GM04503 (cell line): Measurements from ENCODE around the gene PRORP.
A peak's percentile ranks its signal among the peaks of the same experiment; 100 is the strongest.
"Not testable (repeated sequence)": the region's sequence is repeated elsewhere in the genome, so short reads cannot be mapped to it uniquely, and the experiment has no call there.

Experiments
- DNase-seq: peaks from one replicate; pipeline ENCODE4 v3.0.0-alpha.2; 2012; ENCODE audit warnings: low read depth

Gene PRORP

DNA sequence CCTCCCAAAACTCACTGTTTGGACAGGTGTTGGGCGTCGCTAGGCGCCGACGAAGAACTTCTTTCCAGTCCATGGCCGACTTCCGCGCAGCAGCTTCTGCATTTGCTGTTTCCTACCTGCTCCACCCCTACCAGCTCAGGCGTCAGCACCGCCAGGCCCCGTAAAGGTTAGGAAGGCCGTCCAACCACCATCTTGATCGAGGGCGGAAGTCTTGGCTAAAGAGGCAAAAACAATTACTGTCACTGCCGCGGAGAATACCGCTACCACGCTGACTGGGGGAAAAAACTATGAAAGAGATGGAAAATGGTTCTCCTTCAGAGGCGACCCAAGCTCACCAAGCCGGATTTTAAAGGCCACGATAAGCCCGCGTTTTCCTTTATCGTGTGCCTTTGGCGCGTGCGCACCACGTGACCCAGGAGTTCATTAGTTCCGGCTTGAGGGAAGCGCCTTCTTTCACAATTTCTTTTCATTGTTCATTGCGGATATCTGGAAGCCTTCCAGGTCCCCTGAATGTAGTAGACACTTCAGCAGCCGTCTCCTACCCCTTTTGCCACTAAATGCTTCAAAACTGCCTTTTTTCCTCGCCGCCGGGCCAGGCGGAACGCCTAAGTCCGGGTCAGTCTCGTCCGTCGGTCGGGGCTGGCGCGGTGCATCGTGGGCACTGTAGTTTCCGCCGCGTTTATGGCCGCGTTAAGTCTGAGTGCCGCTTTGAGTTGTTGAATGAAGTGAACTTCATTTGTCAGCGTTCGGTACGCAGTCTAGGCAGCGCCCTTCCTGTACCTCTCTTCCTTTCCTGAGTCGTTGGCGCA, at the start of gene PRORP, which contains the start of gene PPP2R3C:
Gene PRORP, plus strand, starts transcription at position 666 of the 809 bp plus-strand sequence. CDS start 694 bp downstream, outside the sequence.
Gene PPP2R3C, minus strand, starts transcription at position 104 of the 809 bp plus-strand sequence. Its CDS starts 31 bp downstream, at position 73.
- peak; percentile 83 for DNase-seq

GRCh38 chr14:35073486-35073885, 48.9 kb upstream of the PRORP start:
- no peak for DNase-seq

DNA sequence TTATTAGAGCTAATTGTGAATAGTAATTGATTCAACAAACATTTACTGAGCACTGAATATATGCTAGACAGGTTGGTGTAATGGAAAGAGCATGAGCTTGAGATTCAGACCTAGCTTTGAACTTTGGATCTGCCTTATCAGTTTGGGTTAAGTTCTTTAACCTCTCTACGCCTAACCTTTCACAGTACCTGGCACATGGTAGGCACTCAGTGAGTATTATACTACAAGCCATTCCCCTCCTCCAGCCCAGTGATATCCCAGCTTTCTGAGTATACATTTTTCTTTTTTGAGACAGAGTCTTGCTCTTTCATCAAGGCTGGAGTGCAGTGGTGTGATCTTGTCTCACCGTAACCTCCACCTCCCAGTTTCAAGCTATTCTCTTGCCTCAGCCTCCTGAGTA, 44.3 kb upstream of the PRORP start:
- DNase-seq = no peak

DNA sequence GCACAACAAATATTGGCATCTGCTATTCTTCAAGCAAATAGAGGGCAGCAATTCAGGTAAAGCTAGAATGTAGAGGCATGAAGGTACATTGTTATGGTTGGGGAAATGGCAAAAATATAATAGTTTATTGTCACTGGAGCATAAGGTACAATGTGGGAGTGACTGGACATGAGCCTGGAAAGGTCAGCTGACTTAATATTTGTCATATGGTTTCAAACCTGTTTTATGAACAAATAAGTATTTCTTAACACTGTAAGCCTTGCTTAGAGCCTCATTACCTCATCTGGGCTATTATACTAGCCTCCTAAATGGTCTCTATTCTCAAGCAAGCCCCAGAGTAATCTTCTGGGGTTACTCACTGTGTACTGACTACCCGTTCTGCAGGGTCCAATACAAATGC, 42.6 kb upstream of the PRORP start:
- no peak for DNase-seq

DNA sequence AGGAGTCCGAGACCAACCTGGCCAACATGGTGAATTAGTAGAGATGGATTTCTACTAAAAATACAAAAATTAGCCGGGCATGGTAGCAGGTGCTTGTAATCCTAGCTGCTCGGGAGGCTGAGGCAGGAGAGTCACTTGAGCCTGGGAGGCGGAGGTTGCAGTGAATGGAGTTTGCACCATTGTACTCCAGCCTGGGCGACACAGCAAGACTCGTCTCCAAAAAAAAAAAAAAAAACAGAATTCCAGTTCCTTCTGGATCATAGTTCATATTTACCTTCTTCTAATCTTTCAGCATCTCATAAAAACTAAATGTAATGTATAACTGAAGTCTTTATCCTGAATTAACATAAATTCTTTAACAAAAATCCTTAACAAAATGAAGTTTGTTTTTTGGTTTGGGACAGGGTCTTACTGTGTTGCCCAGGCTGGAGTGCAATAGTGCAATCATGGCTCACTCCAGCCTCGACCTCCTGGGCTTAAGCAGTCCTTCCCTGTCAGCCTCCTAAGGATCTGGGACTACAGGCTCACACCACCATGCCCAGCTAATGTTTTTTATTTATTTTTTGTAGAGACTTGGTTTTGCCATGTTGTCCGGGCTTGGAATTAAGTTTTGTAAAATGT, 38.7 kb upstream of the PRORP start:
- no peak for DNase-seq

GRCh38 chr14:35085441-35085840, 36.9 kb upstream of the PRORP start:
- no peak for DNase-seq

- no peak for DNase-seq
Observed at GRCh38 chr14:35088514-35088913, 33.8 kb upstream of the PRORP start.

DNA sequence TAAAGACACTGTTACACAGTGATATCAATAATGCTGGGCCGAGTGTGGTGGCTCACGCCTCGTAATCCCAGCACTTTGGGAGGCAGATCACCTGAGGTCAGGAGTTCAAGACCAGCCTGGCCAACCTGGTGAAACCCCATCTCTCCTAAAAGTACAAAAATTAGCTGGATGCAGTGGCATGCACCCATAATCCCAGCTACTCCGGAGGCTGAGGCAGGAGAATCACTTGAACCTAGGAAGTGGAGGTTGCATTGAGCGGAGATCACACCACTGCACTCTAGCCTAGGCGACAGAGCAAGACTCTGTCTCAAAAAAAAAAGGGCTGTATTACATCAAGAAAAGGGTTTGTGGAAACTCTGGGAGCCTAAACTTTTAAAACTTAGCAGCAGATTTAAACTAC, 27.7 kb upstream of the PRORP start:
- not testable (repeated sequence) for DNase-seq

GRCh38 chr14:35107866-35108265, 14.5 kb upstream of the PRORP start:
- DNase-seq = no peak

GRCh38 chr14:35112641-35113040, 9.7 kb upstream of the PRORP start:
- DNase-seq = no peak

DNA sequence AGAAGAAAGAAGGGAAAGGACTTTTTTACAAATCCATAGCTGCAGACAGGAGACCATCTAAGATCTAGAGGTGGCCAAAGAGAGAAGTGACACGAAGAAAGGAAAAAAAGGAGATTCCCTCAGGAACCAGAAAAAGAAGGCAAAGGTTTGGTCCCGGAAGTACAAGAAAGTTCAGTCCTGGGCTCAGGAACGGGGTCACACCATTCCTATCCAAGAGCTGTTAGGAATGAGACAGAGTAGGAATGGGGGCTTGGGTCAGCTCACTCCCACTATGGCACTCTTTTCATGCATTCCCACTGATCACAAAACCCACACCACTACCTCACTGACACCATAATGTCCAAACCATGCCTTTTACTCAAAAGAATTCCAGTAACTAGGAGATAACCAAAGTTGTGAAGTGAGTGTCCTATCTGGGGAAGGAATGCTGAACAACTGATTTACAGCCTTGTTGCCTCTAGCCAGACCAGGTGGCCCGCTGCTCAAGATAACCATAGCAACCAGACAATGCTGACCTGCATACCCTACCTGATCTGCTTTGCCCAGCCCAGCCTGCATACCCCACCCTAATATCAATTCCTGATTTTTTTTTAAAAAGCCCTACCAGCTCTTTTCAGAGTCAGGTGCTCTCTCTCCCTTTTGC, 8.9 kb upstream of the PRORP start:
- no peak for DNase-seq

- no peak for DNase-seq
Observed at GRCh38 chr14:35114036-35114435, 8.3 kb upstream of the PRORP start.

DNA sequence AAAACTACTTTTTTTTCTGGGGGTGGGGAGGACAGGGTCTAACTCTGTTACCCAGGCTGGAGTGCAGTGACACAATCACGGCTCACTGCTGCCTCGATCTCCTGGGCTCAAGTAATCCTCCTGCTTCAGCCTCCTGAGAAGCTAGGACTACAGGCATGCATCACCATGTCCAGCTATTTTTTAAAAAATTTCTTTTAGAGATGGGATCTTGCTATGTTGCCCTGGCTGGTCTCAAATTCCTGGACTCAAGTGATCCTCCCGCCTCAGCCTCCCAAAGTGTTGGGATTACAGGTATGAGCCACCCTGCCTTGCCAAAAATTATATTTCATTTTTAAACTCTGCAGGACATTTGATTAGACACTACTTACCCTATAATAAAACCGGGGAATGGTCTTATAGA, 6.1 kb upstream of the PRORP start:
- DNase-seq = no peak

DNA sequence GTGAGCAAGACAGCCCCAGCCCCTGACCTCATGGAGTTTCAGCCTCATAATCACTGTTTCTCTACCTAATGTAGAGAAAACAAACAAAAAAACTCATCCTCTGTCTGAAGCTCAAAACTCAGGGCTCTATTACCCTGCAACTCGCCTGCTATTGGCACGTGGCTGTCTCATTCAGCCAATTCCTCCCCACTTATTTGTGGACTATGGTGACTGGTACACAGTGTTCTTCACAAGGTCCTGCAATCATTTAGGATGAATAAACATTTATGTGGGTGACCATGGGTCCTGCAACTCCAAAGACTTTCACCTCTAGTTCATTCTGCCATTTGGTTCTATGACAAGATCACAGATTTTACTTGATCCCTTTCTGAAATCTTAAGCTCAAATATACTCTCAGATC, 5.2 kb upstream of the PRORP start:
- DNase-seq = no peak

GRCh38 chr14:35121026-35121886, 1.1 kb upstream of the PRORP start:
- no peak for DNase-seq

- DNase-seq = no peak
Observed at GRCh38 chr14:35122696-35123387, 490 bp downstream of the PRORP start.

DNA sequence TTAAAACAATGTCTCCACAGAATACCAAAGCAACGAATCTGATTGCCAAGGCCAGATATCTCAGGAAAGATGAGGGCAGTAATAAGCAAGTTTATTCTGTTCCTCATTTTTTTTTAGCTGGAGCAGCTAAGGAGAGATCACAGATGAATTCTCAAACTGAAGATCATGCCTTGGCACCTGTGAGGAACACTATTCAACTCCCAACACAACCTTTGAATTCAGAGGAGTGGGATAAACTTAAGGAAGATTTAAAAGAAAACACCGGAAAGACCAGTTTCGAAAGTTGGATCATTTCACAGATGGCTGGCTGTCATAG, 994 bp downstream of the PRORP start:
- no peak for DNase-seq

GRCh38 chr14:35124127-35124526, 1.8 kb downstream of the PRORP start:
- DNase-seq = no peak

DNA sequence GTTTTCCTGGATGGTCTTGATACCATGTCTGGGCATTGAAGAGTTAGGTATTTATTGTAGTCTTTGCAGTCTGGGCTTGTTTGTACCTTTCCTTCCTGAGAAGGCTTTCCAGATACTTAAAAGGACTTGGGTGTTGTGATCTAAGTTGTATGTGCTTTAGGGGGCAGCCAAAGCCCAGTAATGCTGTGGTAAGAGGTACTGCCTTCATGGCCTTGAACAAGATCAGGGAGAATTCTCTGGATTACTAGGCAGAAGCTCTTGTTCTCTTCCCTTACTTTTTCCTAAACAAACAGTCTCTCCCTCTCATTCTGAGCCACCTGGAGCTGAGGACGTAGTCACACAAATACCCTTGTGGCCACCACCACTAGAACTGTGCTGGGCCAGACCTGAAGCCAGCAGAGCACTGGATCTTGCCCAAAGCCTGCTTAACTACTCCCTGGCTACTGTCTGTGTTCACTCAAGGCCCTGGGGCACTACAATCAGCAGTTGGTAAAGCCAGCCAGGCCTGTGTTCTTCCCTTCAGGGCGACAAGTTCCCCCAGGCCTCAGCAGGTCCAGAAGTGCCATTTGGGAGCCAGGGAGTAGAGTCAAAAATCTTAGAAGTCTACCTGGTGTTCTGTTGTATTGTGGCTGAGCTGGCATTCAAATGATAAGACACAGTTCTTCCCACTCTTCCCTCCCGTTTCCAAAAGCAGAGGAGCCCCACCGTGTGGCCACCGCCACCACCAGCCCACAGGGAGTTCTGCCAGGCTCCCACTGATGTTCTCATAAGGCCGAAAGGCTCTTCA, 11.4 kb downstream of the PRORP start:
- no peak for DNase-seq

DNA sequence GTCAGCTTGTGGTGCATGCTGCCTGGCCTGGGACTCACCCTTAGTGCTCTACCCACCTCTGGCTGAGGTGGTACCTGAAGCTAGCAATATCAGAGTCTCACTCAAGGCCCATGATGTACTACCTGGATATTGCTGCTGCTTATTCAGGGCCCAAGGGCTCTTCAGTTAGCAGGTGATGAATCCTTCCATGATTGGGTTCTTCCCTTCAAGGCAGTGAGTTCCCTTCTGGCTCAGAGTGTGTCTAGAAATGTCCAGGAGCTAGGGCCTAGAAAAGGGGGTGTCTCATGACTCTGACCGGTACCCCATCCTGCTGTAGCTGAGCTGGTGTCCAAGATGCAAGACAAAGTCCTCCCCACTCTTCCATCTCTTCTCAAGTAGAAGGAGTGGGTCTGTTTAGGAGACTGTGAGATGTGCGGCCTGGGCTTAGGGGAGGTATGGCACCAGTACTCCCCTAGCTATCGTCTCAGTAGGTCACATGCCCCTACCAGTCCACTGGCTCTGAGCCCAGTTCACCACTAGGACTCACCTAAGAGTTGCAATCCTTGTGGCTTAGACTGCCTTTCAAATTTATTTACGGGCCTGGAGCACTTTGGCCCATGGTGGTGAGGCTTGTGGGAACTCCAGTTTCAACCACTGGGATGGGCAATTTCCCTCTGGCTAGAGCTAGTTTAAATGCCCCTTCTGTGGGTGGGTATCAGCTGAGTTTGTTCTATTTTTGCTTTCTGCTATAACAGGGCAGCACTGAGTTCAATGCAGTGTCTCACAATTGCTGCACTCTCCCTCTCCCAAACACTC, 12.2 kb downstream of the PRORP start:
- no peak for DNase-seq
